ENCODE results near the gene E2F3. TPM values are rescaled to one million over a fixed set of nuclear protein-coding genes. Genes with fewer than 3 reads are reported as not detected.

E2F3 gene
- total RNA-seq, 1 experiment from 2014 or later, result 15.4 TPM

DNA sequence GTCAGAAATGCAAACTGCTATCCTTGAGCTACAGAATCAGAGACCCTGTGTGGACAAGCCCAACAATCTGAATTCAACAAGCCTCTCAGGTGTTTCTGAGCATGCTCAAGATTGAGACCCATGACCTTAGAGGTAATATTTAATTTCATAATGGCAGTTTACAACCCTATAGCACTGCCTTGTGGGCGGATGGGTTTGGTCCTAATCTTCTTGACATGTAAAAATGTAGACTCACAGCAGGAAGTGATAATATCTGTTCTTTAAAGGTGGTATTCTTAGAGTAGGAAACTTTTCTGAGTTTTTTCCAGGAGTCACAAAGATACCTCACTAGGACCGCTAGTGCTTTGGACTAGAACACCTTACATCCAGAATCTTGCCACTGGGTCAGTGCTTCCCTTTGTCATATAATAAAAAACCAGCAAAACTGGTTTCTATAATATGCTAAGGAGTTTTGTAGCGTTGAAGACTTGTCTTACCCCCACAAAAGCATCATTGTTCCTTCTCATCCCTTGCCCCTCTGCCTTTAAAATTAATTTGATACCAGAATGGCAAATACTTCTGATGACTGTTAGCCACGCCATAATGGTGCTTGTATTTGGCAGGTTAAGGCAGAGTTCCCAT lies 52.6 kb downstream of the E2F3 start:
- ChIA-PET POLR2A (no interaction called here), CTCF (no interaction called here)
- DNase-seq, result no peak
- peaks cover 17% of the 10 kb centered on the region for H3K36me3 Mint-ChIP-seq (ENCODE audit: insufficient read depth, unreplicated experiment)
- no TSS peak for BruUV-seq (replicated peaks)
- no peak overlapping the region for H3K27ac Mint-ChIP-seq (ENCODE audit: unreplicated experiment)
- no peaks in the 10 kb centered on the region for H3K27me3 ChIP-seq (replicated peaks; ENCODE audit: control insufficient read depth, insufficient read depth, low read length)
- H3K4me1 ChIP-seq, result peaks cover 21% of the 10 kb centered on the region
- peaks cover 12% of the 10 kb centered on the region for H3K4me1 Mint-ChIP-seq (ENCODE audit: low read depth, unreplicated experiment)
- H3K27me3 Mint-ChIP-seq (ENCODE audit: insufficient read depth, unreplicated experiment), result no peaks in the 10 kb centered on the region
- no peaks in the 10 kb centered on the region for H3K9me3 ChIP-seq
- H3K4me3 Mint-ChIP-seq (ENCODE audit: unreplicated experiment), result no peak overlapping the region
- no peaks in the 10 kb centered on the region for H3K9me3 Mint-ChIP-seq (ENCODE audit: unreplicated experiment)
- H3K4me3 ChIP-seq (ENCODE audit: low read depth, low read length), result no peak overlapping the region
- no peaks in the 10 kb centered on the region for H3K36me3 ChIP-seq (ENCODE audit: control insufficient read depth, insufficient read depth, low read length)
- TF ChIP-seq, protein P1, sequence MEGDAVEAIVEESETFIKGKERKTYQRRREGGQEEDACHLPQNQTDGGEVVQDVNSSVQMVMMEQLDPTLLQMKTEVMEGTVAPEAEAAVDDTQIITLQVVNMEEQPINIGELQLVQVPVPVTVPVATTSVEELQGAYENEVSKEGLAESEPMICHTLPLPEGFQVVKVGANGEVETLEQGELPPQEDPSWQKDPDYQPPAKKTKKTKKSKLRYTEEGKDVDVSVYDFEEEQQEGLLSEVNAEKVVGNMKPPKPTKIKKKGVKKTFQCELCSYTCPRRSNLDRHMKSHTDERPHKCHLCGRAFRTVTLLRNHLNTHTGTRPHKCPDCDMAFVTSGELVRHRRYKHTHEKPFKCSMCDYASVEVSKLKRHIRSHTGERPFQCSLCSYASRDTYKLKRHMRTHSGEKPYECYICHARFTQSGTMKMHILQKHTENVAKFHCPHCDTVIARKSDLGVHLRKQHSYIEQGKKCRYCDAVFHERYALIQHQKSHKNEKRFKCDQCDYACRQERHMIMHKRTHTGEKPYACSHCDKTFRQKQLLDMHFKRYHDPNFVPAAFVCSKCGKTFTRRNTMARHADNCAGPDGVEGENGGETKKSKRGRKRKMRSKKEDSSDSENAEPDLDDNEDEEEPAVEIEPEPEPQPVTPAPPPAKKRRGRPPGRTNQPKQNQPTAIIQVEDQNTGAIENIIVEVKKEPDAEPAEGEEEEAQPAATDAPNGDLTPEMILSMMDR (IDR thresholded peaks at IDR 0.05; ENCODE audit: insufficient read depth in 1 of 2, low read depth in 1 of 2, low read length in 1 of 2, severe bottlenecking in 1 of 2, unreplicated experiment in 1 of 2), result no peak
- intact Hi-C loops (cut with micrococcal nuclease; ENCODE audit: unreplicated experiment), result no loop called here

DNA sequence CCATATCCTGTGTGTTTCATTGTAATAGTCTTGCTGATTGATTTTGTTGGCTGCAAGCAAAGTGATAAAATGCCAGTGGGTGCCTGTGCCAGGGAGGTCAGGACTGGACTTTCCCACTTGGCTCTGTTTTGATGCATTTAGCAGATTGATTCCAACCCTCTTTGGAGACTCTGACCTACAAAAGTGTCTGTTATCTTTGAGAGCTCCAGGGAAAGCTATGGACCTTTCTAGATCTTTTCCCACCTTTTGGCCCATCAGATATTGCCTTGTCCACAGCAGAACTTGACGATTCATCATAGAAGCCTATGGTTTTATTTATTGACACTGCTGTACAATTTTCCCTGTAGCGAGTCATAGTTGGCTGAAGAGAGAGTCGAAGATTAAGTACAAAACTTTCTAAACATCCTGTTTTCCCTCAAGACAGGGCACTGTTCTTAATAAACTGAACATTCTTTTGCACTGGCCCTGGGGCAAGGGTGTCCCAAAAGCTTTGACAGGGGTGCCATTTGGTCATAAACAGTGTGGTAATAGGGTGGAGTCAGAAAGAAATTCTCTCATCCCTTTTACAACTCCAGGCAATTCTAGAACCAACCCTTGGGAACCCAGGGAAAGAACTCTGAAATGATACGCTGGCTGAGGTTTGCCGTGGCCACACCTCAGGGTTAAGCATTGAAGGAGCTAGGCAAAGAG lies 53.7 kb downstream of the E2F3 start:
- no peaks in the 10 kb centered on the region for H3K27me3 ChIP-seq (replicated peaks; ENCODE audit: control insufficient read depth, insufficient read depth, low read length)
- Mint-ChIP-seq H3K27me3 (ENCODE audit: insufficient read depth, unreplicated experiment) (no peaks in the 10 kb centered on the region), H3K4me1 (ENCODE audit: low read depth, unreplicated experiment) (peaks cover 12% of the 10 kb centered on the region), H3K4me3 (ENCODE audit: unreplicated experiment) (no peak overlapping the region), H3K27ac (ENCODE audit: unreplicated experiment) (no peak overlapping the region), H3K36me3 (ENCODE audit: insufficient read depth, unreplicated experiment) (peaks cover 22% of the 10 kb centered on the region), H3K9me3 (ENCODE audit: unreplicated experiment) (peaks cover 6% of the 10 kb centered on the region)
- TF ChIP-seq, protein P1 (IDR thresholded peaks at IDR 0.05; ENCODE audit: insufficient read depth in 1 of 2, low read depth in 1 of 2, low read length in 1 of 2, severe bottlenecking in 1 of 2, unreplicated experiment in 1 of 2), result no peak
- no peaks in the 10 kb centered on the region for H3K9me3 ChIP-seq
- intact Hi-C loops (cut with micrococcal nuclease; ENCODE audit: unreplicated experiment), result no loop called here
- no peak for DNase-seq
- H3K4me1 ChIP-seq, result peaks cover 21% of the 10 kb centered on the region
- CTCF ChIA-PET, result no interaction called here
- no TSS peak for BruUV-seq (replicated peaks)
- H3K36me3 ChIP-seq (ENCODE audit: control insufficient read depth, insufficient read depth, low read length), result no peaks in the 10 kb centered on the region
- POLR2A ChIA-PET, result no interaction called here
- no peak overlapping the region for H3K4me3 ChIP-seq (ENCODE audit: low read depth, low read length)

DNA sequence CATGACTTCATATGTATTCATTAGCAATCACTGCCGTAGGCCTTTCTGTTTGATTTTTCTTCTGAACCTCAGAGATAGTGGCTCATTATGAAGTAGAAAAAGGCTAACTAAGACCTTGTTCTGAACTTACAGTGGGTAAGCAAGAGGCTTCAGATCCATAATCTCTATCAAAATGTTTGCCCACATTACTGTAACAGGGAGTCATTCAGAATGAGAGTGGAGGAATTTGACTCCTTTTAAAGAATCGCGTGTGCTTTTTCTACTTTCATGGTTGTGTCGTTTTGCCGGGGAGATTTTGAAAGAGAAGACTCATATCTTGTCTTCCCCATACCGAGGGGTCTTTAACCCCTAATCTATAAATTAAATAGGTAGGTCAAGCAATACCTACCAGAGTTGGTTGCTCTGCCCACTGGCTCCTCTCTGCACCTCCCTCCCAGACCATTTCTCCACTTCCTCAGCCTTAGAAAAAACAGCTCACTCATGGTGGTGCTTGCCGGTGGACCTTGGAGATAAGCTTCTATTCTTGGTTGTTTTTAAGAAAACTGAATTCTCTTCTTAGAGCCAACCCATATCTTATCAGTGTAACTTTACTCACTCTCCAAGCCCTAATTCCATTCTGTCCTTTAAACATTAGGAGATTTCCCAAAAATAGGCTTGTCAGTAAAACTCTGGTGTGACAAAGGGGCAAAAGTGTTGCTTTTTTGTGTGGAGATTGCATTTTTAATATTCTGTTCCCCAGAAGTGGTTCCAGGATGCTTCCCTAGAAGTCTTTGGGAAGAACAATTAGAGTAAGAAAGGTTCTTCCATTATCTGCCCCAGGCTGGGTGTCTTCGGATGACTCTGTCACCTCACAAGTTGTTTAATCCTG lies 56.6 kb downstream of the E2F3 start:
- intact Hi-C loops (cut with micrococcal nuclease; ENCODE audit: unreplicated experiment), result no loop called here
- Histone ChIP-seq H3K36me3 (ENCODE audit: control insufficient read depth, insufficient read depth, low read length) (no peaks in the 10 kb centered on the region), H3K27me3 (replicated peaks; ENCODE audit: control insufficient read depth, insufficient read depth, low read length) (no peaks in the 10 kb centered on the region), H3K4me3 (ENCODE audit: low read depth, low read length) (no peak overlapping the region), H3K9me3 (no peaks in the 10 kb centered on the region), H3K4me1 (peaks cover 21% of the 10 kb centered on the region)
- no peak overlapping the region for H3K4me3 Mint-ChIP-seq (ENCODE audit: unreplicated experiment)
- H3K36me3 Mint-ChIP-seq (ENCODE audit: insufficient read depth, unreplicated experiment), result peaks cover 24% of the 10 kb centered on the region
- ChIA-PET POLR2A (no interaction called here), CTCF (no interaction called here)
- no TSS peak for BruUV-seq (replicated peaks)
- H3K4me1 Mint-ChIP-seq (ENCODE audit: low read depth, unreplicated experiment), result peaks cover 12% of the 10 kb centered on the region
- H3K27ac Mint-ChIP-seq (ENCODE audit: unreplicated experiment), result no peak overlapping the region
- H3K27me3 Mint-ChIP-seq (ENCODE audit: insufficient read depth, unreplicated experiment), result no peaks in the 10 kb centered on the region
- H3K9me3 Mint-ChIP-seq (ENCODE audit: unreplicated experiment), result peaks cover 6% of the 10 kb centered on the region
- TF ChIP-seq, protein P1 (IDR thresholded peaks at IDR 0.05; ENCODE audit: insufficient read depth in 1 of 2, low read depth in 1 of 2, low read length in 1 of 2, severe bottlenecking in 1 of 2, unreplicated experiment in 1 of 2), result no peak
- DNase-seq, result no peak

Measured in Caco-2 (cell line).